HepG2 (cell line): ENCODE results near the gene RETREG2. TPM values are rescaled to one million over a fixed set of nuclear protein-coding genes. Genes with fewer than 3 reads are reported as not detected.

Experiments used
- ADNP ChIP-seq: sonication (generic); formaldehyde crosslinking; IDR thresholded peaks from 2 replicates; pipeline ENCODE4 v1.4.0; 2020; ENCODE audit warnings: missing genetic modification reagents
- BCLAF1 ChIP-seq: fragments of 450-650 bp; IDR thresholded peaks from 2 replicates; pipeline ENCODE4 v1.6.1; 2017; ENCODE audit warnings: mild to moderate bottlenecking
- CBFB ChIP-seq: sonication (generic); formaldehyde crosslinking; IDR thresholded peaks from 2 replicates; pipeline ENCODE4 v1.4.0; 2020; ENCODE audit warnings: missing genetic modification reagents
- ESRRA ChIP-seq: sonication (generic); formaldehyde crosslinking; IDR thresholded peaks from 2 replicates; pipeline ENCODE4 v1.5.1; 2020; ENCODE audit warnings: mild to moderate bottlenecking, low read depth, missing genetic modification reagents
- IRF1 ChIP-seq: sonication (generic); formaldehyde crosslinking; IDR thresholded peaks from 2 replicates; pipeline ENCODE4 v1.4.0; 2020; ENCODE audit warnings: low read depth, mild to moderate bottlenecking, missing genetic modification reagents
- NFE2L1 ChIP-seq: sonication (generic); formaldehyde crosslinking; IDR thresholded peaks from 2 replicates; pipeline ENCODE4 v1.4.0; 2020; ENCODE audit warnings: missing genetic modification reagents, mild to moderate bottlenecking, borderline replicate concordance
- NFYC ChIP-seq: IDR thresholded peaks from 2 replicates; pipeline ENCODE4 v1.6.1; 2016; ENCODE audit warnings: missing genetic modification reagents, missing compliant biosample characterization
- POLR2A ChIP-seq, 2 experiments: IDR thresholded peaks; 2 replicates each; pipeline ENCODE4 v1.6.1; 2011; ENCODE audit warnings: low read depth in 2 of 2, low read length in 2 of 2, mild to moderate bottlenecking in 1 of 2, moderate library complexity in 1 of 2; ENCODE audit not compliant: insufficient read depth in 1 of 2
- REST ChIP-seq, 2 experiments: IDR thresholded peaks; 2 replicates each; pipeline ENCODE4 v1.6.1; 2011 to 2012; ENCODE audit warnings: low read length in 2 of 2, borderline replicate concordance in 1 of 2, low read depth in 1 of 2, mild to moderate bottlenecking in 1 of 2, moderate library complexity in 1 of 2
- SSRP1 ChIP-seq: IDR thresholded peaks from 2 replicates; pipeline ENCODE4 v1.6.1; 2016; ENCODE audit warnings: control low read depth
- ZBTB7B ChIP-seq: sonication (generic); formaldehyde crosslinking; IDR thresholded peaks from 2 replicates; pipeline ENCODE4 v1.4.0; 2020; ENCODE audit warnings: missing genetic modification reagents
- ZNF562 ChIP-seq: sonication (generic); formaldehyde crosslinking; IDR thresholded peaks from 2 replicates; pipeline ENCODE4 v1.8.0; 2022; ENCODE audit warnings: missing genetic modification reagents, borderline replicate concordance
- ZSCAN25 ChIP-seq: sonication (generic); formaldehyde crosslinking; IDR thresholded peaks from 2 replicates; pipeline ENCODE4 v1.8.0; 2022; ENCODE audit warnings: mild to moderate bottlenecking, missing genetic modification reagents
- ZXDC ChIP-seq: sonication (generic); formaldehyde crosslinking; IDR thresholded peaks from 2 replicates; pipeline ENCODE4 v1.5.0; 2020; ENCODE audit warnings: mild to moderate bottlenecking, missing genetic modification reagents
- polyA plus RNA-seq, 8 experiments: library from polyadenylated mRNA; depleted of rRNA in 3 of 8; stranded (reverse) in 7 of 8; unstranded in 1 of 8; fragments of >200 nt; fragmentation: Illumina TruSeq in 4 of 8; extraction: Trizol in 4 of 8; gene quantifications; 2 replicates each; pipeline versions ENCODE4 v1.2.1 to v1.2.3, GENCODE V29; 2011 to 2016; ENCODE audit warnings: low read depth in 4 of 8, missing spikeins in 1 of 8, mixed read lengths in 1 of 8; ENCODE audit not compliant: insufficient read depth in 1 of 8
- total RNA-seq, 5 experiments: library from RNA; depleted of rRNA; stranded (reverse); fragments of >200 nt; fragmentation: Illumina TruSeq; extraction: Trizol; gene quantifications; 2 replicates each; pipeline ENCODE4 v1.2.3, GENCODE V29; 2016; ENCODE audit warnings: low read depth in 1 of 5
- TF ChIP-seq, protein P1 (sequence below), 2 experiments: sonication (generic) in 1 of 2; formaldehyde crosslinking in 1 of 2; IDR thresholded peaks; 2 replicates each; pipeline versions ENCODE4 v1.5.1 to v1.6.1; 2011 to 2020; ENCODE audit warnings: borderline replicate concordance in 1 of 2, low read depth in 1 of 2, low read length in 1 of 2, mild to moderate bottlenecking in 1 of 2, missing genetic modification reagents in 1 of 2, moderate library complexity in 1 of 2

RETREG2 gene
- total and polyA plus RNA-seq, 2 of the 13 experiments (the other 11 are each of a cell fraction or from before 2014, with no cell fraction given) = 86.0 to 134 TPM

DNA sequence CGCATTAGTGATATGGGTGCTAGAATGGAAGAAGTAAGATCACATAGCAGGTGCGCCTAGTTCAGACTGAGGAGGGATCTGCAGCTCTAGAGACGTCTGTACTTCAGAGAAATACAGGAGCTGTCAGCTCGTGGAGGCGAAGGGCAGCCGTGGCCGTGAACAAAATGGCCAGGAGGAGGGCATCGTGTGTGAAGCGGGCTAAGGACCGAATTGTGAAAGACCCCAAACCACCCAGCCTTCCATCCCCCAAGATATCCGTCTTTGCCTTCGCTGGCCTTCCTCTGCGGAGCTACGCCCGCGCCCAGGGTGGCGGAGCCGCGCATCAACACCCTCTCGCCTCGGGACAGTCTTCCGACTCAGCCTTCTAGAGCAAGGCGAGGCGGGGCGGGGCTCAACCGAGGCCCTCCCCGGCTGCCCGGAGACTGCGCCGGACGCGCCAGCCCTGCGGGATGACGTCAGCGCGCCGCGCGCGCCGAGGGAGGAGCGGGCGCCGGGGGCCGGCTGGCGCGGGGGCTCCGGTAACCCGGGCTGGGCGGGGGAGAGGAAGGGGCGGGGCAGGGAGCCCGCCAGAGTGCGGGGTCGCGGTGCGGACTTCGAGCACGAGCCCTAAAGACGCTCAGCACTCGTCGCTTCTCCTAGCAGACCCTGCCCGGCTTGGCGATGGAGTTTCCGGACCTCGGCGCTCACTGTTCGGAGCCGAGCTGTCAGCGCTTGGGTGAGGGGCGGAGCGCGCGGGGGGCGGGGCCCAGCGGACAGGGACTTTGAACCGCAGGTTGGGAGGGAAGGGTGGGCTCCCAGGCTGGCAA, 28.5 kb downstream of the RETREG2 start, which contains the start of gene ZFAND2B (continued):
- TF ChIP-seq ZBTB7B = no peak
- no peak for TF ChIP-seq ADNP
- TF ChIP-seq, protein P1, sequence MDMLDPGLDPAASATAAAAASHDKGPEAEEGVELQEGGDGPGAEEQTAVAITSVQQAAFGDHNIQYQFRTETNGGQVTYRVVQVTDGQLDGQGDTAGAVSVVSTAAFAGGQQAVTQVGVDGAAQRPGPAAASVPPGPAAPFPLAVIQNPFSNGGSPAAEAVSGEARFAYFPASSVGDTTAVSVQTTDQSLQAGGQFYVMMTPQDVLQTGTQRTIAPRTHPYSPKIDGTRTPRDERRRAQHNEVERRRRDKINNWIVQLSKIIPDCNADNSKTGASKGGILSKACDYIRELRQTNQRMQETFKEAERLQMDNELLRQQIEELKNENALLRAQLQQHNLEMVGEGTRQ (IDR thresholded peaks at IDR 0.05; ENCODE audit: low read depth, low read length) = no peak
- TF ChIP-seq, protein P1 (CRISPR knock-in tag; IDR thresholded peaks at IDR 0.05; ENCODE audit: borderline replicate concordance) = no peak; the same call in 1 of the 2 replicates
- peak; percentile 36 for TF ChIP-seq ESRRA (CRISPR knock-in tag)
- TF ChIP-seq BCLAF1 = no peak
- TF ChIP-seq POLR2A (IDR thresholded peaks at IDR 0.05; ENCODE audit: insufficient read depth in 1 of 2, low read depth in 2 of 2, low read length in 2 of 2) = peak in 1 of 2 experiments; percentile 97; a peak in 2 of 4 replicates
- TF ChIP-seq IRF1 = no peak
- peak in 1 of 2 experiments; percentile 36; a peak in 1 of 4 replicates for TF ChIP-seq REST (IDR thresholded peaks at IDR 0.05; ENCODE audit: borderline replicate concordance in 1 of 2, low read depth in 1 of 2, low read length in 2 of 2)
- 0 out of 2 replicates have a peak, but pooled peaks have one; percentile 17 for TF ChIP-seq ZXDC (CRISPR knock-in tag)
- peak; percentile 28; the same call in 1 of the 2 replicates for TF ChIP-seq ZSCAN25 (CRISPR knock-in tag)
- no peak for TF ChIP-seq ZNF562 (CRISPR knock-in tag)
- TF ChIP-seq NFYC (CRISPR knock-in tag) = no peak; the same call in 1 of the 2 replicates
- TF ChIP-seq NFE2L1 (CRISPR knock-in tag) = no peak
- TF ChIP-seq CBFB (CRISPR knock-in tag) = peak; percentile 13; the same call in 1 of the 2 replicates
- peak; percentile 83; the same call in 1 of the 2 replicates for TF ChIP-seq SSRP1 (CRISPR knock-in tag)
